Ramos (cell line): ENCODE data around the gene OPN5.

Experiments
- in situ Hi-C: fragments of 300-500 bp; cut with MboI; formaldehyde crosslinking; loops from one replicate; pipeline ENCODE4 v1.14.3; 2022; ENCODE audit warnings: low sequenced_read_pairs; ENCODE audit not compliant: unreplicated experiment

Gene OPN5

GRCh38 chr6:47781732-47782131 lies at the start of gene OPN5:
OPN5 (plus strand) TSS chr6:47782032; CDS start chr6:47782067, 35 bp downstream.
- in situ Hi-C loops, result loop anchor here (25.0 kb wide), 2 partner anchors 981 to 1631 kb away; no protein-coding TSS in a partner anchor

- in situ Hi-C loops, result loop anchor here (25.0 kb wide), 1 partner anchor 322 kb away; no protein-coding TSS in a partner anchor
Measured at GRCh38 chr6:47733879-47734558, 47.8 kb upstream of the OPN5 start.

GRCh38 chr6:47734831-47735481 lies 46.9 kb upstream of the OPN5 start:
- in situ Hi-C loops, result loop anchor here (25.0 kb wide), 1 partner anchor 323 kb away; no protein-coding TSS in a partner anchor

GRCh38 chr6:47736083-47736700 lies 45.6 kb upstream of the OPN5 start:
- in situ Hi-C loops, result loop anchor here (25.0 kb wide), 1 partner anchor 324 kb away; no protein-coding TSS in a partner anchor

GRCh38 chr6:47737406-47737805 lies 44.4 kb upstream of the OPN5 start:
- in situ Hi-C loops, result loop anchor here (25.0 kb wide), 1 partner anchor 325 kb away; no protein-coding TSS in a partner anchor

GRCh38 chr6:47740714-47741113 lies 41.1 kb upstream of the OPN5 start:
- in situ Hi-C loops, result loop anchor here (25.0 kb wide), 1 partner anchor 328 kb away; no protein-coding TSS in a partner anchor

GRCh38 chr6:47741807-47742206 lies 40.0 kb upstream of the OPN5 start:
- in situ Hi-C loops, result loop anchor here (25.0 kb wide), 1 partner anchor 330 kb away; no protein-coding TSS in a partner anchor

- in situ Hi-C loops, result loop anchor here (25.0 kb wide), 1 partner anchor 331 kb away; no protein-coding TSS in a partner anchor
Measured at GRCh38 chr6:47743744-47744143, 38.1 kb upstream of the OPN5 start.

GRCh38 chr6:47745269-47745668 lies 36.6 kb upstream of the OPN5 start:
- in situ Hi-C loops, result loop anchor here (25.0 kb wide), 1 partner anchor 333 kb away; no protein-coding TSS in a partner anchor

GRCh38 chr6:47749757-47750156 lies 32.1 kb upstream of the OPN5 start:
- in situ Hi-C loops, result loop anchor here (25.0 kb wide), 1 partner anchor 337 kb away; no protein-coding TSS in a partner anchor

- in situ Hi-C loops, result no loop called here
Measured at GRCh38 chr6:47752801-47753200, 29.0 kb upstream of the OPN5 start.

- in situ Hi-C loops, result no loop called here
Measured at GRCh38 chr6:47759364-47759763, 22.5 kb upstream of the OPN5 start.

GRCh38 chr6:47762502-47762901 lies 19.3 kb upstream of the OPN5 start:
- in situ Hi-C loops, result no loop called here

- in situ Hi-C loops, result no loop called here
Measured at GRCh38 chr6:47766445-47766844, 15.4 kb upstream of the OPN5 start.

GRCh38 chr6:47767102-47767501 lies 14.7 kb upstream of the OPN5 start:
- in situ Hi-C loops, result no loop called here

- in situ Hi-C loops, result no loop called here
Measured at GRCh38 chr6:47769982-47770381, 11.8 kb upstream of the OPN5 start.

GRCh38 chr6:47772359-47772758 lies 9.5 kb upstream of the OPN5 start:
- in situ Hi-C loops, result no loop called here

- in situ Hi-C loops, result no loop called here
Measured at GRCh38 chr6:47773005-47773404, 8.8 kb upstream of the OPN5 start.

- in situ Hi-C loops, result loop anchor here (25.0 kb wide), 2 partner anchors 982 to 1632 kb away; no protein-coding TSS in a partner anchor
Measured at GRCh38 chr6:47780510-47781356, 1.1 kb upstream of the OPN5 start.

- in situ Hi-C loops, result loop anchor here (25.0 kb wide), 2 partner anchors 977 to 1627 kb away; no protein-coding TSS in a partner anchor
Measured at GRCh38 chr6:47785182-47785581, 3.4 kb downstream of the OPN5 start.
